Activated naive CD4-positive, alpha-beta T cell treated with anti-CD3 and anti-CD28 coated beads, Interleukin-2, amount 10 ng/mL, durations not matched to agents 7 days and 5 days (primary cell): ENCODE results near the gene ADAMTS6.

Experiments
- CTCF ChIA-PET: fragments of 350-600 bp; sonication (Branson Sonifier 250); formaldehyde crosslinking; loops from one replicate; lab custom pipeline; 2021; ENCODE audit warnings: antibody characterized with exemption; lab: Charles Lee
- DNase-seq: peaks from one replicate; pipeline ENCODE4 v3.0.0-alpha.2; 2020
- H3K27ac Mint-ChIP-seq: one replicate; pipeline ENCODE4 v1.8.0; 2021; ENCODE audit warnings: mild to moderate bottlenecking, moderate library complexity, mixed read lengths
- H3K27me3 Mint-ChIP-seq: one replicate; pipeline ENCODE4 v1.8.0; 2021; ENCODE audit warnings: mild to moderate bottlenecking, mixed read lengths
- H3K36me3 Mint-ChIP-seq: one replicate; pipeline ENCODE4 v1.8.0; 2021; ENCODE audit warnings: mixed read lengths
- H3K4me1 Mint-ChIP-seq: one replicate; pipeline ENCODE4 v1.8.0; 2021; ENCODE audit warnings: mixed read lengths
- H3K4me3 Mint-ChIP-seq: one replicate; pipeline ENCODE4 v1.8.0; 2021; ENCODE audit warnings: mild to moderate bottlenecking, moderate library complexity, mixed read lengths
- H3K9me3 Mint-ChIP-seq: one replicate; pipeline ENCODE4 v1.8.0; 2021; ENCODE audit warnings: mixed read lengths

The ADAMTS6 gene

GRCh38 chr5:65137631-65138030 is 344.1 kb downstream of the ADAMTS6 start:
- Mint-ChIP-seq H3K27me3 (no peaks in the 10 kb centered on the region), H3K4me1 (no peaks in the 10 kb centered on the region), H3K9me3 (no peaks in the 10 kb centered on the region), H3K36me3 (no peaks in the 10 kb centered on the region), H3K4me3 (no peak overlapping the region), H3K27ac (no peak overlapping the region)
- CTCF ChIA-PET, result no interaction called here
- no peak for DNase-seq

GRCh38 chr5:65133477-65134110 is 348.1 kb downstream of the ADAMTS6 start:
- H3K9me3 Mint-ChIP-seq, result no peaks in the 10 kb centered on the region
- no peaks in the 10 kb centered on the region for H3K4me1 Mint-ChIP-seq
- H3K4me3 Mint-ChIP-seq, result no peak overlapping the region
- no peak for DNase-seq
- H3K27ac Mint-ChIP-seq, result no peak overlapping the region
- no peaks in the 10 kb centered on the region for H3K36me3 Mint-ChIP-seq
- CTCF ChIA-PET, result no interaction called here
- no peaks in the 10 kb centered on the region for H3K27me3 Mint-ChIP-seq

GRCh38 chr5:65132386-65132785 is 349.3 kb downstream of the ADAMTS6 start:
- Mint-ChIP-seq H3K4me1 (no peaks in the 10 kb centered on the region), H3K9me3 (no peaks in the 10 kb centered on the region), H3K27ac (no peak overlapping the region), H3K27me3 (no peaks in the 10 kb centered on the region), H3K4me3 (no peak overlapping the region), H3K36me3 (no peaks in the 10 kb centered on the region)
- DNase-seq, result no peak
- CTCF ChIA-PET, result no interaction called here

- Mint-ChIP-seq H3K27ac (no peak overlapping the region), H3K27me3 (no peaks in the 10 kb centered on the region), H3K4me1 (no peaks in the 10 kb centered on the region), H3K4me3 (no peak overlapping the region), H3K36me3 (no peaks in the 10 kb centered on the region), H3K9me3 (no peaks in the 10 kb centered on the region)
- DNase-seq, result no peak
- CTCF ChIA-PET, result no interaction called here
These were observed 353.5 kb downstream of the ADAMTS6 start for GRCh38 chr5:65128226-65128625.

- CTCF ChIA-PET, result no interaction called here
- Mint-ChIP-seq H3K27ac (no peak overlapping the region), H3K4me1 (no peaks in the 10 kb centered on the region), H3K27me3 (no peaks in the 10 kb centered on the region), H3K36me3 (no peaks in the 10 kb centered on the region), H3K4me3 (no peak overlapping the region), H3K9me3 (no peaks in the 10 kb centered on the region)
- DNase-seq, result no peak
These were observed 354.4 kb downstream of the ADAMTS6 start for GRCh38 chr5:65127161-65127901.

GRCh38 chr5:65126542-65127069 is 355.1 kb downstream of the ADAMTS6 start:
- Mint-ChIP-seq H3K4me3 (no peak overlapping the region), H3K4me1 (no peaks in the 10 kb centered on the region), H3K36me3 (no peaks in the 10 kb centered on the region), H3K9me3 (no peaks in the 10 kb centered on the region), H3K27ac (no peak overlapping the region), H3K27me3 (no peaks in the 10 kb centered on the region)
- CTCF ChIA-PET, result no interaction called here
- DNase-seq, result no peak

- no peaks in the 10 kb centered on the region for H3K27me3 Mint-ChIP-seq
- no peaks in the 10 kb centered on the region for H3K4me1 Mint-ChIP-seq
- no peak overlapping the region for H3K27ac Mint-ChIP-seq
- CTCF ChIA-PET, result no interaction called here
- H3K4me3 Mint-ChIP-seq, result no peak overlapping the region
- H3K36me3 Mint-ChIP-seq, result no peaks in the 10 kb centered on the region
- H3K9me3 Mint-ChIP-seq, result no peaks in the 10 kb centered on the region
- no peak for DNase-seq
These were observed 355.9 kb downstream of the ADAMTS6 start for GRCh38 chr5:65125591-65126541.

- H3K4me1 Mint-ChIP-seq, result no peaks in the 10 kb centered on the region
- DNase-seq, result no peak
- H3K27me3 Mint-ChIP-seq, result no peaks in the 10 kb centered on the region
- no peaks in the 10 kb centered on the region for H3K36me3 Mint-ChIP-seq
- H3K4me3 Mint-ChIP-seq, result no peak overlapping the region
- H3K27ac Mint-ChIP-seq, result no peak overlapping the region
- CTCF ChIA-PET, result no interaction called here
- peaks cover 3% of the 10 kb centered on the region for H3K9me3 Mint-ChIP-seq
These were observed 359.8 kb downstream of the ADAMTS6 start for GRCh38 chr5:65121880-65122436.

GRCh38 chr5:65120371-65120967 is 361.3 kb downstream of the ADAMTS6 start:
- H3K9me3 Mint-ChIP-seq, result peaks cover 3% of the 10 kb centered on the region
- CTCF ChIA-PET, result no interaction called here
- no peaks in the 10 kb centered on the region for H3K27me3 Mint-ChIP-seq
- no peak for DNase-seq
- no peak overlapping the region for H3K27ac Mint-ChIP-seq
- H3K4me3 Mint-ChIP-seq, result no peak overlapping the region
- no peaks in the 10 kb centered on the region for H3K36me3 Mint-ChIP-seq
- H3K4me1 Mint-ChIP-seq, result no peaks in the 10 kb centered on the region

- Mint-ChIP-seq H3K4me1 (no peaks in the 10 kb centered on the region), H3K27ac (no peak overlapping the region), H3K4me3 (no peak overlapping the region), H3K36me3 (no peaks in the 10 kb centered on the region), H3K27me3 (peaks cover 11% of the 10 kb centered on the region), H3K9me3 (peaks cover 3% of the 10 kb centered on the region)
- CTCF ChIA-PET, result interaction anchor here (1.0 kb wide), 1 partner anchor 118 kb away, joined by 3 read pairs; no protein-coding TSS in a partner anchor
- DNase-seq, result no peak
These were observed 364.2 kb downstream of the ADAMTS6 start for GRCh38 chr5:65117525-65117924.

- CTCF ChIA-PET, result no interaction called here
- Mint-ChIP-seq H3K36me3 (no peaks in the 10 kb centered on the region), H3K27me3 (peaks cover 11% of the 10 kb centered on the region), H3K27ac (no peak overlapping the region), H3K9me3 (peaks cover 3% of the 10 kb centered on the region), H3K4me1 (no peaks in the 10 kb centered on the region), H3K4me3 (no peak overlapping the region)
- DNase-seq, result no peak
These were observed 367.9 kb downstream of the ADAMTS6 start for GRCh38 chr5:65113771-65114170.

- CTCF ChIA-PET, result no interaction called here
- no peaks in the 10 kb centered on the region for H3K9me3 Mint-ChIP-seq
- no peak for DNase-seq
- H3K27ac Mint-ChIP-seq, result no peak overlapping the region
- H3K4me1 Mint-ChIP-seq, result no peaks in the 10 kb centered on the region
- H3K36me3 Mint-ChIP-seq, result no peaks in the 10 kb centered on the region
- H3K4me3 Mint-ChIP-seq, result no peak overlapping the region
- H3K27me3 Mint-ChIP-seq, result peaks cover 11% of the 10 kb centered on the region
These were observed 369.6 kb downstream of the ADAMTS6 start for GRCh38 chr5:65111961-65112658.
